HepG2 (cell line): Measurements from ENCODE around the gene RNF149. TPM values are rescaled to one million over a fixed set of nuclear protein-coding genes. Genes with fewer than 3 reads are reported as not detected.
A peak's percentile ranks its signal among the peaks of the same experiment; 100 is the strongest.

ENCODE experiments used
- EHMT2 ChIP-seq: fragments of 200-600 bp; sonication (generic); IDR thresholded peaks from 2 replicates; pipeline ENCODE4 v1.7.0; 2017; ENCODE audit warnings: antibody characterized with exemption, low read depth, low read length, borderline replicate concordance
- ETV5 ChIP-seq: IDR thresholded peaks from 2 replicates; pipeline ENCODE4 v1.6.1; 2018; ENCODE audit warnings: missing biosample characterization, missing genetic modification reagents, inconsistent platforms, borderline replicate concordance
- GATA4 ChIP-seq: sonication (generic); IDR thresholded peaks from 2 replicates; pipeline ENCODE4 v1.6.1; 2016; ENCODE audit warnings: antibody characterized with exemption, low read depth, borderline replicate concordance
- HNRNPK ChIP-seq: fragments of 200-400 bp; formaldehyde crosslinking; IDR thresholded peaks from 2 replicates; pipeline ENCODE4 v1.6.1; 2018; ENCODE audit warnings: low read length, low read depth, moderate library complexity, mild to moderate bottlenecking; ENCODE audit not compliant: poor library complexity, severe bottlenecking
- HOXA7 ChIP-seq: sonication (generic); formaldehyde crosslinking; IDR thresholded peaks from 2 replicates; pipeline ENCODE4 v1.8.1; 2022; ENCODE audit warnings: mild to moderate bottlenecking, missing genetic modification reagents, moderate library complexity
- NRL ChIP-seq: sonication (generic); formaldehyde crosslinking; IDR thresholded peaks from 2 replicates; pipeline ENCODE4 v1.5.0; 2020; ENCODE audit warnings: missing genetic modification reagents, mild to moderate bottlenecking, moderate library complexity, borderline replicate concordance
- PLRG1 ChIP-seq: fragments of 450-650 bp; conservative IDR thresholded peaks from 2 replicates; pipeline ENCODE4 v1.6.1; 2016
- U2AF1 ChIP-seq: fragments of 200-400 bp; formaldehyde crosslinking; optimal IDR thresholded peaks from 2 replicates; pipeline ENCODE3; 2017; ENCODE audit warnings: mild to moderate bottlenecking, low read depth, low read length
- ZBTB1 ChIP-seq: sonication (generic); formaldehyde crosslinking; IDR thresholded peaks from 2 replicates; pipeline ENCODE4 v1.4.0; 2020; ENCODE audit warnings: missing genetic modification reagents, borderline replicate concordance
- ZNF234 ChIP-seq: sonication (generic); formaldehyde crosslinking; conservative IDR thresholded peaks from 2 replicates; pipeline ENCODE4 v1.5.1; 2020; ENCODE audit warnings: mild to moderate bottlenecking, missing genetic modification reagents
- ZNF354B ChIP-seq: sonication (generic); formaldehyde crosslinking; IDR thresholded peaks from 2 replicates; pipeline ENCODE4 v1.8.0; 2022; ENCODE audit warnings: mild to moderate bottlenecking, missing genetic modification reagents
- ZNF432 ChIP-seq: sonication (generic); formaldehyde crosslinking; IDR thresholded peaks from 2 replicates; pipeline ENCODE4 v1.5.0; 2020; ENCODE audit warnings: missing genetic modification reagents, mild to moderate bottlenecking, borderline replicate concordance
- polyA plus RNA-seq, 8 experiments: library from polyadenylated mRNA; depleted of rRNA in 3 of 8; stranded (reverse) in 7 of 8; unstranded in 1 of 8; fragments of >200 nt; fragmentation: Illumina TruSeq in 4 of 8; extraction: Trizol in 4 of 8; gene quantifications; 2 replicates each; pipeline versions ENCODE4 v1.2.1 to v1.2.3, GENCODE V29; 2011 to 2016; ENCODE audit warnings: low read depth in 4 of 8, missing spikeins in 1 of 8, mixed read lengths in 1 of 8; ENCODE audit not compliant: insufficient read depth in 1 of 8
- total RNA-seq, 5 experiments: library from RNA; depleted of rRNA; stranded (reverse); fragments of >200 nt; fragmentation: Illumina TruSeq; extraction: Trizol; gene quantifications; 2 replicates each; pipeline ENCODE4 v1.2.3, GENCODE V29; 2016; ENCODE audit warnings: low read depth in 1 of 5
- TF ChIP-seq, protein P1 (sequence below): sonication (generic); formaldehyde crosslinking; IDR thresholded peaks from 2 replicates; pipeline ENCODE4 v1.8.0; 2022; ENCODE audit warnings: missing genetic modification reagents, mild to moderate bottlenecking, borderline replicate concordance
- TF ChIP-seq, protein P2 (sequence below): sonication (generic); formaldehyde crosslinking; IDR thresholded peaks from 2 replicates; pipeline ENCODE4 v1.4.0; 2020; ENCODE audit warnings: missing genetic modification reagents
- TF ChIP-seq, protein P3 (sequence below): IDR thresholded peaks from 2 replicates; pipeline ENCODE4 v1.6.1; 2012; ENCODE audit warnings: low read depth, low read length, improper control_type of control experiment
- TF ChIP-seq, protein P4 (sequence below): sonication (generic); formaldehyde crosslinking; conservative IDR thresholded peaks from 2 replicates; pipeline ENCODE4 v1.4.0; 2020; ENCODE audit warnings: missing genetic modification reagents
- TF ChIP-seq, protein P5 (sequence below): sonication (generic); formaldehyde crosslinking; IDR thresholded peaks from 2 replicates; pipeline ENCODE4 v1.4.0; 2020; ENCODE audit warnings: mild to moderate bottlenecking, missing genetic modification reagents, borderline replicate concordance

Gene RNF149
- total and polyA plus RNA-seq, 2 of the 13 experiments (the other 11 are each of a cell fraction or from before 2014, with no cell fraction given), result 87.6 to 109 TPM

DNA sequence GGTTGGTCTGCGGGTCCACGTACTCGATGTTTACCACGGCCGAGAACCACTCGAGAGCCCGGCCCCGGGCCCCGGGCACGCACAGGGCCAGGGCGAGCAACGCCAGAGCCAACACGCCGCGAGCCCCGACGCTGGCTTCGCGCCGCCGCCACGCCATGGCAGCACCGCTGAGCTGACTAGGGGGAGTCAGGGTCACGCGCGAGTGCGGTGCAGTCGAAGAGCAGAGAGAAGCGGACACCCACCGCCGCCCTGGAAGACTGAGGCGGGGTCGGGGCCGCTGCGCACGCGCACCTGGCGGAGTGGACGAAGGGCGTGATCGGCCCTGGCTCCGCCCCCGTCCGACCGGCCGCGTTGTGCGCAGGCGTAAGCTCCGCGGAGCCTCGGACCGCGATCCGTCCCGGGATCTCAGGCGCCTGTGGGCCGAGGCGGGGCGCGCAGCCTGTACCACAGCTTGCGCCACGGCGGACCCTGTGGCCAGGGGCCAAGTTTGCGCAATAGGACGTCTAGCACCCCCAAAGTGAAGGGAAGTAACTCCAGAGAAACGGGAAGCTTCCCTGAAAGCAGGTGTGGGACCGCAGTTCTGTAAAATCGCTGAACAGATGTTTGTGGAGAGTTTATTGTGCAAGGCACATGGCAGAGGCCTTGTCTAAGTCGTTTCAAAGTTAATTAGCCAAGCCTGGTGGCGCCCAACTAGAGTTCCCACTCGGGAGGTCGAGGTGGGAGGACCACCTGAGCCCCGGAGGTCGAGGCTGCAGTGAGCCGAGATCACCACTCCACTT, at the start of gene RNF149 (continued):
- TF ChIP-seq, protein P1, sequence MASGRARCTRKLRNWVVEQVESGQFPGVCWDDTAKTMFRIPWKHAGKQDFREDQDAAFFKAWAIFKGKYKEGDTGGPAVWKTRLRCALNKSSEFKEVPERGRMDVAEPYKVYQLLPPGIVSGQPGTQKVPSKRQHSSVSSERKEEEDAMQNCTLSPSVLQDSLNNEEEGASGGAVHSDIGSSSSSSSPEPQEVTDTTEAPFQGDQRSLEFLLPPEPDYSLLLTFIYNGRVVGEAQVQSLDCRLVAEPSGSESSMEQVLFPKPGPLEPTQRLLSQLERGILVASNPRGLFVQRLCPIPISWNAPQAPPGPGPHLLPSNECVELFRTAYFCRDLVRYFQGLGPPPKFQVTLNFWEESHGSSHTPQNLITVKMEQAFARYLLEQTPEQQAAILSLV (CRISPR knock-in tag), result peak; percentile 96
- no peak for TF ChIP-seq HOXA7
- TF ChIP-seq EHMT2, result no peak; the same call in 1 of the 2 replicates
- TF ChIP-seq NRL (CRISPR knock-in tag), result peak; percentile 81
- no peak for TF ChIP-seq ZBTB1 (CRISPR knock-in tag)
- peak; percentile 64 for TF ChIP-seq ETV5 (CRISPR knock-in tag)
- TF ChIP-seq U2AF1, result no peak
- TF ChIP-seq, protein P2, sequence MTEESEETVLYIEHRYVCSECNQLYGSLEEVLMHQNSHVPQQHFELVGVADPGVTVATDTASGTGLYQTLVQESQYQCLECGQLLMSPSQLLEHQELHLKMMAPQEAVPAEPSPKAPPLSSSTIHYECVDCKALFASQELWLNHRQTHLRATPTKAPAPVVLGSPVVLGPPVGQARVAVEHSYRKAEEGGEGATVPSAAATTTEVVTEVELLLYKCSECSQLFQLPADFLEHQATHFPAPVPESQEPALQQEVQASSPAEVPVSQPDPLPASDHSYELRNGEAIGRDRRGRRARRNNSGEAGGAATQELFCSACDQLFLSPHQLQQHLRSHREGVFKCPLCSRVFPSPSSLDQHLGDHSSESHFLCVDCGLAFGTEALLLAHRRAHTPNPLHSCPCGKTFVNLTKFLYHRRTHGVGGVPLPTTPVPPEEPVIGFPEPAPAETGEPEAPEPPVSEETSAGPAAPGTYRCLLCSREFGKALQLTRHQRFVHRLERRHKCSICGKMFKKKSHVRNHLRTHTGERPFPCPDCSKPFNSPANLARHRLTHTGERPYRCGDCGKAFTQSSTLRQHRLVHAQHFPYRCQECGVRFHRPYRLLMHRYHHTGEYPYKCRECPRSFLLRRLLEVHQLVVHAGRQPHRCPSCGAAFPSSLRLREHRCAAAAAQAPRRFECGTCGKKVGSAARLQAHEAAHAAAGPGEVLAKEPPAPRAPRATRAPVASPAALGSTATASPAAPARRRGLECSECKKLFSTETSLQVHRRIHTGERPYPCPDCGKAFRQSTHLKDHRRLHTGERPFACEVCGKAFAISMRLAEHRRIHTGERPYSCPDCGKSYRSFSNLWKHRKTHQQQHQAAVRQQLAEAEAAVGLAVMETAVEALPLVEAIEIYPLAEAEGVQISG (CRISPR knock-in tag), result peak; percentile 87
- TF ChIP-seq ZNF432 (CRISPR knock-in tag), result no peak
- TF ChIP-seq, protein P3, sequence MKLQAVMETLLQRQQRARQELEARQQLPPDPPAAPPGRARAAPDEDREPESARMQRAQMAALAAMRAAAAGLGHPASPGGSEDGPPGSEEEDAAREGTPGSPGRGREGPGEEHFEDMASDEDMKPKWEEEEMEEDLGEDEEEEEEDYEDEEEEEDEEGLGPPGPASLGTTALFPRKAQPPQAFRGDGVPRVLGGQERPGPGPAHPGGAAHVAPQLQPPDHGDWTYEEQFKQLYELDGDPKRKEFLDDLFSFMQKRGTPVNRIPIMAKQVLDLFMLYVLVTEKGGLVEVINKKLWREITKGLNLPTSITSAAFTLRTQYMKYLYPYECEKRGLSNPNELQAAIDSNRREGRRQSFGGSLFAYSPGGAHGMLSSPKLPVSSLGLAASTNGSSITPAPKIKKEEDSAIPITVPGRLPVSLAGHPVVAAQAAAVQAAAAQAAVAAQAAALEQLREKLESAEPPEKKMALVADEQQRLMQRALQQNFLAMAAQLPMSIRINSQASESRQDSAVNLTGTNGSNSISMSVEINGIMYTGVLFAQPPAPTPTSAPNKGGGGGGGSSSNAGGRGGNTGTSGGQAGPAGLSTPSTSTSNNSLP, result no peak; the same call in 1 of the 2 replicates
- TF ChIP-seq, protein P4, sequence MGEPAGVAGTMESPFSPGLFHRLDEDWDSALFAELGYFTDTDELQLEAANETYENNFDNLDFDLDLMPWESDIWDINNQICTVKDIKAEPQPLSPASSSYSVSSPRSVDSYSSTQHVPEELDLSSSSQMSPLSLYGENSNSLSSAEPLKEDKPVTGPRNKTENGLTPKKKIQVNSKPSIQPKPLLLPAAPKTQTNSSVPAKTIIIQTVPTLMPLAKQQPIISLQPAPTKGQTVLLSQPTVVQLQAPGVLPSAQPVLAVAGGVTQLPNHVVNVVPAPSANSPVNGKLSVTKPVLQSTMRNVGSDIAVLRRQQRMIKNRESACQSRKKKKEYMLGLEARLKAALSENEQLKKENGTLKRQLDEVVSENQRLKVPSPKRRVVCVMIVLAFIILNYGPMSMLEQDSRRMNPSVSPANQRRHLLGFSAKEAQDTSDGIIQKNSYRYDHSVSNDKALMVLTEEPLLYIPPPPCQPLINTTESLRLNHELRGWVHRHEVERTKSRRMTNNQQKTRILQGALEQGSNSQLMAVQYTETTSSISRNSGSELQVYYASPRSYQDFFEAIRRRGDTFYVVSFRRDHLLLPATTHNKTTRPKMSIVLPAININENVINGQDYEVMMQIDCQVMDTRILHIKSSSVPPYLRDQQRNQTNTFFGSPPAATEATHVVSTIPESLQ (CRISPR knock-in tag), result no peak; the same call in 1 of the 2 replicates
- no peak for TF ChIP-seq ZNF234
- no peak for TF ChIP-seq PLRG1
- TF ChIP-seq ZNF354B (CRISPR knock-in tag), result no peak; the same call in 1 of the 2 replicates
- TF ChIP-seq GATA4, result peak; percentile 75
- TF ChIP-seq, protein P5, sequence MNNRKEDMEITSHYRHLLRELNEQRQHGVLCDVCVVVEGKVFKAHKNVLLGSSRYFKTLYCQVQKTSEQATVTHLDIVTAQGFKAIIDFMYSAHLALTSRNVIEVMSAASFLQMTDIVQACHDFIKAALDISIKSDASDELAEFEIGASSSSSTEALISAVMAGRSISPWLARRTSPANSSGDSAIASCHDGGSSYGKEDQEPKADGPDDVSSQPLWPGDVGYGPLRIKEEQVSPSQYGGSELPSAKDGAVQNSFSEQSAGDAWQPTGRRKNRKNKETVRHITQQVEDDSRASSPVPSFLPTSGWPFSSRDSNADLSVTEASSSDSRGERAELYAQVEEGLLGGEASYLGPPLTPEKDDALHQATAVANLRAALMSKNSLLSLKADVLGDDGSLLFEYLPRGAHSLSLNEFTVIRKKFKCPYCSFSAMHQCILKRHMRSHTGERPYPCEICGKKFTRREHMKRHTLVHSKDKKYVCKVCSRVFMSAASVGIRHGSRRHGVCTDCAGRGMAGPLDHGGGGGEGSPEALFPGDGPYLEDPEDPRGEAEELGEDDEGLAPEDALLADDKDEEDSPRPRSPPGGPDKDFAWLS, result peak; percentile 97
- peak; percentile 48 for TF ChIP-seq HNRNPK
